GM21515 (cell line): ENCODE data around the gene CYTIP.
"Not testable (repeated sequence)": the region's sequence is repeated elsewhere in the genome, so short reads cannot be mapped to it uniquely, and the experiment has no call there.

ENCODE experiments used
- ATAC-seq: cut with Tn5 transposase; IDR thresholded peaks from one replicate; pipeline ENCODE4 v1.9.1; 2021; ENCODE audit not compliant: unreplicated experiment

CYTIP gene

DNA sequence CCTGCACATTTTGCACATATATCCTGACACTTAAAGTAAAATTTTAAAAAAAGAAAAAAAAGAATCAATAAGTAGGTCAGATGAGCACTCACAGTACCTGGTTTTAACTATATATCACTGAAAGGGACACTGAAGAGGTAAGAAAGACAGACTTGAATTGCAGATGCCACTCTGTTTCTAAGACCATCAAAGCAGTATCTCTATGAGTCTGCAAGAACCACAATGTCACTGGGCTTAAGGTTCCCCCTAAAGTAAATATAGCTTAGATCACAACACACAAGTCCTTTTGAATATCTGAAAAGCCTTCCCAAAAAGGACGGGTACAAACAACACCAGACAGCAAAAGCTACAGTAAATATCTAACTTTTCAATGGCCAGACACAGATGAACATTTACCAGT lies 57.6 kb downstream of the CYTIP start:
- ATAC-seq, result no peak

DNA sequence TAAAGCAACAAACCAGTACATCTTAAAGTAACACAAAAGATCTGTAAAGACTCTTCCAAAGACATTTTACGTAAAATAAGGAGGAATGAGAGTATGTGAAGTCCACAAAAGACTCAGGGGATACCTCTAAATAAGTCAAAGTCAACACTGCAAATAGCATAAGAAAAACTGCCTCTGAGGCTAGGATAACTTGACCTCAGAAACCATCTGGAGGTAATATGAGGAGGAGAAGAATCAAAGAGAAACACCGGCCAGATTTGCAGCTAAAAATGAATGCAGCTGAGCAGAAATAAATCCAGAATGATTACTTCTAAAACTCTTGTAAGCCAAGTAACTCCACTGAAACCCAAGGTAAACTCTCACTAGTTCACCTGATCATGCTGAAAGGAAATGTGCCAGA lies 66.0 kb downstream of the CYTIP start:
- no peak for ATAC-seq

DNA sequence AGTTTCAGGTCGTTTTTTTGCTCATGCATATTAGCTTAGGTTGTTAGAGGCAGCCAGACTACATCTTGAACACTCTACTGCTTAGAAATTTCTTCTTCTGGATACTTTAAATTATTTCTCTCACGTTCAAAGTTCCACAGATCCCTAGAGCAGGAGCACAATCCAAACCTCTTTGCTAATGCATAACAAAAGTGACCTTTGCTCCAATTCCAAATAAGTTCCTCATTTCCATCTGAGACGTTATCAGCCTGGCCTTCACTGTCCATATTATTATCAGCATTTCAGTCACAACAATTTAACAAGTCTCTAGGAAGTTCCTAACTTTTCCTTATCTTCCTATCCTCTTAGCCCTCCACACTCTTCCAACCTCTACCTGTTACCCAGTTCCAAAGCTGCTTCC lies 67.8 kb downstream of the CYTIP start:
- ATAC-seq, result no peak

DNA sequence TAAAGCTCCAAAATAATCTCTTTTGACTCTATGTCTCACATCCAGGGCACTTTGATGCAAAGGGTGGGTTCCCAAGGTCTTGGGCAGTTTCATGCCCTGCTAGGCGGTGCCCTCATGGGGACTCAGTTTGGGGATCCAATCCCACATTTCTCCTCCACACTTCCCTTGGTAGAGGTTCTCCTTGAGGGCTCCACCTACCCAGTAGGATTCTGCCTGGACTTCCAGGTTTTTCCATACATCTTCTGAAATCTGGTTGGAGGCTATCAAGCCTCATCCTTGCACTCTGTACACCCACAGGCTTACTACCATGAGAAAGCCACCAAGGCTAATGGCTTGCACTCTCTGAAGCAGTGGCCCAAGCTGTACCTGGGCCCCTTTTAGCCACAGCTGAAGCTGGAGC lies 68.5 kb downstream of the CYTIP start:
- no peak for ATAC-seq

DNA sequence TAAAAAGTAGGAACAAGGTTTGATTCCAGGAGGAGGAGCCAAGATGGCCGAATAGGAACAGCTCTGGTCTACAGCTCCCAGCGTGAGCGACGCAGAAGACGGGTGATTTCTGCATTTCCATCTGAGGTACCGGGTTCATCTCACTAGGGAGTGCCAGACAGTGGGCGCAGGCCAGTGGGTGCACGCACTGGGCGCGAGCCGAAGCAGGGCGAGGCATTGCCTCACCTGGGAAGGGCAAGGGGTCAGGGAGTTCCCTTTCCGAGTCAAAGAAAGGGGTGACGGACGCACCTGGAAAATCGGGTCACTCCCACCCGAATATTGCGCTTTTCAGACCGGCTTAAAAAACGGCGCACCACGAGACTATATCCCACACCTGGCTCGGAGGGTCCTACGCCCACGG lies 75.4 kb downstream of the CYTIP start:
- not testable (repeated sequence) for ATAC-seq

DNA sequence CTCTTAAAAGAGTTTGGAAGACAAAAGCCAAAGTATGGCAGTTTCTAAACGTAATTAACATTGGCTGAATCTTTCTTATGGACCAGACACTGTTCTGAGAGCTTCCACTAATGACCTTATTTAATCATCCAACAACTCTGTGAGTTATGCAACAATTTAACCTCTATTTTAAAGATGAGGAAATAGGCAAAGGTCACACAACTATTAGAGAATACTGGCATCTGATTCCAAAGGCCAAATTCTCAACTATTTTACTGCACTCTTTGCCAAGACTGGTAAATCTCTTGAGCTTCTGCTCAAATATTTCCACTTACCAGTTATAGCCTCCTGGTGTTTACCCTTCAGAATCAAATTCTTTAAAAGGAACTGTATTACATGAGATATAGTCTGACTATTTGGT lies 76.2 kb downstream of the CYTIP start:
- no peak for ATAC-seq
